IPS-NIHi11 (cell line): ENCODE data around the gene NTPCR.
"Not testable (repeated sequence)": the region's sequence is repeated elsewhere in the genome, so short reads cannot be mapped to it uniquely, and the experiment has no call there.

Experiments used
- DNase-seq: peaks from one replicate; pipeline ENCODE4 v3.0.0; 2012; ENCODE audit warnings: mixed read lengths, low spot score

NTPCR gene

GRCh38 chr1:232927166-232927565 lies 23.2 kb upstream of the NTPCR start:
- DNase-seq: not testable (repeated sequence)

GRCh38 chr1:232927830-232928505 lies 22.4 kb upstream of the NTPCR start:
- no peak for DNase-seq

- DNase-seq: no peak
Observed at GRCh38 chr1:232932486-232933425, 17.7 kb upstream of the NTPCR start.

GRCh38 chr1:232936941-232937340 lies 13.5 kb upstream of the NTPCR start:
- no peak for DNase-seq

GRCh38 chr1:232937741-232938375 lies 12.6 kb upstream of the NTPCR start:
- no peak for DNase-seq

- DNase-seq: no peak
Observed at GRCh38 chr1:232938926-232939325, 11.5 kb upstream of the NTPCR start.

GRCh38 chr1:232939748-232940147 lies 10.7 kb upstream of the NTPCR start:
- no peak for DNase-seq

- DNase-seq: no peak
Observed at GRCh38 chr1:232940262-232940661, 10.1 kb upstream of the NTPCR start.

GRCh38 chr1:232942413-232943294 lies 7.8 kb upstream of the NTPCR start:
- DNase-seq: no peak

GRCh38 chr1:232943679-232944252 lies 6.6 kb upstream of the NTPCR start:
- DNase-seq: no peak

- DNase-seq: no peak
Observed at GRCh38 chr1:232944347-232944746, 6.1 kb upstream of the NTPCR start.

GRCh38 chr1:232949636-232950196 lies 695 bp upstream of the NTPCR start:
- no peak for DNase-seq

GRCh38 chr1:232951180-232951579 lies 769 bp downstream of the NTPCR start:
- peak; percentile 30 for DNase-seq

- DNase-seq: no peak
Observed at GRCh38 chr1:232951605-232952004, 1.2 kb downstream of the NTPCR start.

- DNase-seq: peak; percentile 81
Observed at GRCh38 chr1:232952514-232953499, 2.4 kb downstream of the NTPCR start.

- no peak for DNase-seq
Observed at GRCh38 chr1:232954594-232955365, 4.4 kb downstream of the NTPCR start.

GRCh38 chr1:232956081-232956480 lies 5.7 kb downstream of the NTPCR start:
- DNase-seq: no peak

GRCh38 chr1:232958067-232958466 lies 7.7 kb downstream of the NTPCR start:
- DNase-seq: no peak
